WTC11 (cell line): ENCODE measurements around the gene WDR47. TPM values are rescaled to one million over a fixed set of nuclear protein-coding genes. Genes with fewer than 3 reads are reported as not detected.

Experiments used
- ATAC-seq: fragments of 200-7000 bp; cut with Tn5 transposase; 2 replicates; pipeline ENCODE4 v1.10.0; 2021; ENCODE audit warnings: mild to moderate bottlenecking, moderate library complexity
- CTCF ChIA-PET: fragments of 300-600 bp; sonication (Branson Sonifier 250); formaldehyde crosslinking; loops from one replicate; lab custom pipeline; 2021; ENCODE audit warnings: antibody characterized with exemption; lab: Charles Lee
- POLR2A ChIA-PET: fragments of 350-600 bp; sonication (Branson Sonifier 250); formaldehyde crosslinking; loops from one replicate; lab custom pipeline; 2021; ENCODE audit warnings: antibody characterized with exemption; lab: Charles Lee
- DNase-seq: peaks from one replicate; pipeline ENCODE4 v3.0.0; 2021; ENCODE audit warnings: low spot score
- H3K27ac Mint-ChIP-seq: 2 replicates; pipeline ENCODE4 v1.8.0; 2021; ENCODE audit warnings: mixed read lengths
- H3K27me3 Mint-ChIP-seq: 2 replicates; pipeline ENCODE4 v1.8.0; 2021; ENCODE audit warnings: low read depth, mild to moderate bottlenecking, moderate library complexity, mixed read lengths
- H3K36me3 Mint-ChIP-seq: 2 replicates; pipeline ENCODE4 v1.8.0; 2021; ENCODE audit warnings: mixed read lengths
- H3K4me1 Mint-ChIP-seq: 2 replicates; pipeline ENCODE4 v1.8.0; 2022; ENCODE audit warnings: mixed read lengths
- H3K4me3 Mint-ChIP-seq: 2 replicates; pipeline ENCODE4 v1.8.0; 2021; ENCODE audit warnings: mild to moderate bottlenecking, moderate library complexity, mixed read lengths
- H3K9me3 Mint-ChIP-seq: 2 replicates; pipeline ENCODE4 v1.8.0; 2021; ENCODE audit warnings: mixed read lengths
- AFF4 ChIP-seq: sonication (generic); formaldehyde crosslinking; IDR thresholded peaks from 2 replicates; pipeline ENCODE4 v1.8.1; 2023; ENCODE audit warnings: mild to moderate bottlenecking, missing genetic modification reagents, borderline replicate concordance
- ATF6 ChIP-seq: sonication (generic); formaldehyde crosslinking; IDR thresholded peaks from 2 replicates; pipeline ENCODE4 v1.8.1; 2023; ENCODE audit warnings: mild to moderate bottlenecking, missing genetic modification reagents
- CBFB ChIP-seq: sonication (generic); formaldehyde crosslinking; IDR thresholded peaks from 2 replicates; pipeline ENCODE4 v1.8.1; 2022; ENCODE audit warnings: mild to moderate bottlenecking, low read depth, missing genetic modification reagents
- CDX4 ChIP-seq: fragments of 250-450 bp; sonication (Bioruptor Pico); IDR thresholded peaks from 2 replicates; pipeline ENCODE4 v1.9.0; 2021; ENCODE audit warnings: moderate library complexity, mild to moderate bottlenecking, inconsistent platforms, borderline replicate concordance
- E2F5 ChIP-seq: sonication (generic); formaldehyde crosslinking; IDR thresholded peaks from 2 replicates; pipeline ENCODE4 v1.8.1; 2022; ENCODE audit warnings: mild to moderate bottlenecking, moderate library complexity, missing genetic modification reagents
- ETV6 ChIP-seq: sonication (generic); formaldehyde crosslinking; IDR thresholded peaks from 2 replicates; pipeline ENCODE4 v1.8.1; 2022; ENCODE audit warnings: mild to moderate bottlenecking, missing genetic modification reagents
- GABPB1 ChIP-seq: sonication (generic); formaldehyde crosslinking; IDR thresholded peaks from 2 replicates; pipeline ENCODE4 v1.8.1; 2023; ENCODE audit warnings: mild to moderate bottlenecking, missing genetic modification reagents
- GRHL2 ChIP-seq: fragments of 250-450 bp; sonication (Bioruptor Pico); IDR thresholded peaks from 2 replicates; pipeline ENCODE4 v1.8.0; 2022; ENCODE audit warnings: mild to moderate bottlenecking, moderate library complexity; ENCODE audit not compliant: insufficient replicate concordance, severe bottlenecking
- NFYB ChIP-seq: sonication (generic); formaldehyde crosslinking; conservative IDR thresholded peaks from 2 replicates; pipeline ENCODE4 v1.8.0; 2022; ENCODE audit warnings: low read depth, missing genetic modification reagents
- PRRX2 ChIP-seq: fragments of 250-450 bp; sonication (Bioruptor Pico); IDR thresholded peaks from 2 replicates; pipeline ENCODE4 v1.8.0; 2021; ENCODE audit warnings: mild to moderate bottlenecking
- RELA ChIP-seq: sonication (generic); formaldehyde crosslinking; IDR thresholded peaks from 2 replicates; pipeline ENCODE4 v1.8.1; 2022; ENCODE audit warnings: missing genetic modification reagents, mild to moderate bottlenecking, borderline replicate concordance
- SP1 ChIP-seq: sonication (generic); formaldehyde crosslinking; conservative IDR thresholded peaks from 2 replicates; pipeline ENCODE4 v1.8.1; 2022; ENCODE audit warnings: missing genetic modification reagents
- TP53 ChIP-seq: sonication (generic); formaldehyde crosslinking; IDR thresholded peaks from 2 replicates; pipeline ENCODE4 v1.8.1; 2023; ENCODE audit warnings: mild to moderate bottlenecking, missing genetic modification reagents
- ZMAT4 ChIP-seq: fragments of 250-450 bp; sonication (Bioruptor Pico); IDR thresholded peaks from 2 replicates; pipeline ENCODE4 v1.9.0; 2021; ENCODE audit warnings: mild to moderate bottlenecking
- ZNF416 ChIP-seq: fragments of 250-450 bp; sonication (Bioruptor Pico); IDR thresholded peaks from 2 replicates; pipeline ENCODE4 v1.9.0; 2021; ENCODE audit warnings: mild to moderate bottlenecking, inconsistent platforms
- ZNF425 ChIP-seq: fragments of 250-450 bp; sonication (Bioruptor Pico); conservative IDR thresholded peaks from 2 replicates; pipeline ENCODE4 v1.9.0; 2021; ENCODE audit warnings: mild to moderate bottlenecking
- ZNF671 ChIP-seq: fragments of 250-450 bp; sonication (Bioruptor Pico); IDR thresholded peaks from 2 replicates; pipeline ENCODE4 v1.8.0; 2021; ENCODE audit warnings: mild to moderate bottlenecking
- total RNA-seq: library from RNA; stranded (reverse); gene quantifications from 3 replicates; pipeline ENCODE4 v1.2.3, GENCODE V29; 2021

The WDR47 gene
- total RNA-seq, 1 experiment from 2014 or later: 7.0 TPM

- TF ChIP-seq CBFB (CRISPR knock-in tag) (no peak), ZNF671 (CRISPR knock-in tag) (no peak), ZNF416 (no peak), ZMAT4 (CRISPR knock-in tag) (no peak), ZNF425 (no peak)
- TF ChIP-seq, all 79 proteins: peak for 0
Observed at GRCh38 chr1:109079240-109079622, 37.3 kb upstream of the WDR47 start (continued).

- no peak for ATAC-seq
- TF ChIP-seq E2F5 (CRISPR knock-in tag): no peak
- no peak for TF ChIP-seq GABPB1 (CRISPR knock-in tag)
- TF ChIP-seq ETV6 (CRISPR knock-in tag): no peak
- no peak for TF ChIP-seq RELA (CRISPR knock-in tag)
- no peak for TF ChIP-seq ATF6 (CRISPR knock-in tag)
- TF ChIP-seq AFF4 (CRISPR knock-in tag): no peak
- TF ChIP-seq NFYB (CRISPR knock-in tag): no peak
- no peak for TF ChIP-seq PRRX2 (CRISPR knock-in tag)
- TF ChIP-seq GRHL2 (CRISPR knock-in tag): no peak
- TF ChIP-seq SP1 (CRISPR knock-in tag): no peak
- TF ChIP-seq CDX4 (CRISPR knock-in tag): no peak
- no peak for TF ChIP-seq TP53
- TF ChIP-seq ZNF416: no peak
- no peak overlapping the region for H3K27ac Mint-ChIP-seq
- POLR2A ChIA-PET: interaction anchor here (0.6 to 0.7 kb wide), 2 partner anchors 61 to 111 kb away, joined by 3 to 4 read pairs; no protein-coding TSS in a partner anchor
- CTCF ChIA-PET: no interaction called here
- no peak overlapping the region for H3K4me3 Mint-ChIP-seq
- H3K4me1 Mint-ChIP-seq: peaks cover 32% of the 10 kb centered on the region
- H3K36me3 Mint-ChIP-seq: peaks cover 19% of the 10 kb centered on the region
- DNase-seq: no peak
- no peaks in the 10 kb centered on the region for H3K9me3 Mint-ChIP-seq
- no peaks in the 10 kb centered on the region for H3K27me3 Mint-ChIP-seq
Observed at GRCh38 chr1:109078317-109078716, 36.4 kb upstream of the WDR47 start.
